ENCODE data around the gene NPTX1. TPM values are rescaled to one million over a fixed set of nuclear protein-coding genes. Genes with fewer than 3 reads are reported as not detected.

The NPTX1 gene
- total and polyA plus RNA-seq, 9 of the 15 experiments (the other 6 are each of a cell fraction or from before 2014, with no cell fraction given) = 0.04 TPM; not detected in 8

DNA sequence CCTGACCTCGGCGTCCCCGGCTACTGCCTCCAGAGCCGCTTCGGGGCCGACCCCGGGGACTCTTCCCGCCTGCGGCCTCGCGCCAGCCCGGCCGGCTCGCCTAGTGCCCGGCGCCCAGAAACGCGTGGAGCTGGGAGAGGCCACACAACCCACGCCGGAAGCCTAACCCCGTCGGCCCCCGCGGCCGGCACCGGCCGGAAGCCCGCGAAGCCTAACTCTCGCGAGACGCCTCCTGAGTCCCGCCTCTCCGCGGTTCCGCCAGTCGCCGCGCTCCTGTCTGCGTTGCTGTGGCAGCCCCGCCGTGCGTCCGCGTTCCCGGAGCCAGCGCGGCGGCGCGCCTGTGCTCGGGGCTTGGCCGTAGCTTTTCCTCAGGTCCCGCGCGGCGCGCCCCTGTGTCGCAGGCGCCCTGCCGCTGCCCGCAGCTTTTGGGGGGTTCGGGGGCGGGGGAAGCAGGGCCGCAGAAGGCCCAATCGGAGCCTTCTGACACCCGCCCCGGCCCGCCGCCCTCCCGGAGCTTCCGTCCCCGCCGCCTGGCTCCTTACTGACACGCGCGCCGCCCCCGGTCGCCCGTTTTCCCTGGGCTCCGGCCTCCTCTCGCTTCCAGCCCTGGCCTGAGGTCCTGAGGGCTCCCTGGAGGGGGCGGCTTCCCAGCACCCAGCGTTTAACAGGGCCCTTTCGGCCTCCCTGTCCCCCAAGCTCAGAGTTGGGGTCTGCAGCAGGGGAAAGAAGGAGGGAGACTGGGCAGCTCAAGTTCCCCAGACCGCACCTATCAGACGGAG is 21.7 kb downstream of the NPTX1 start (continued):
- TF ChIP-seq OTX1 (CRISPR knock-in tag; IDR thresholded peaks at IDR 0.05) (peak; percentile 12; the same call in 1 of the 2 replicates), TCF3 (CRISPR knock-in tag; IDR thresholded peaks at IDR 0.05) (no peak), FOXK2 (conservative IDR thresholded peaks at IDR 0.05 in 1 of 2, IDR thresholded peaks at IDR 0.05 in 1 of 2; ENCODE audit: low read depth in 2 of 2) (no peak), ADNP (tag; IDR thresholded peaks at IDR 0.05) (no peak), BMI1 (IDR thresholded peaks at IDR 0.05; ENCODE audit: low read length) (peak; percentile 44; the same call in 1 of the 2 replicates), RBM15 (IDR thresholded peaks at IDR 0.05; ENCODE audit: insufficient read depth, low read length) (no peak), ZNF445 (CRISPR knock-in tag; IDR thresholded peaks at IDR 0.05; ENCODE audit: low read depth) (no peak), ZC3H8 (IDR thresholded peaks at IDR 0.05) (no peak), PHB2 (IDR thresholded peaks at IDR 0.05; ENCODE audit: low read depth) (no peak), PML (IDR thresholded peaks at IDR 0.05; ENCODE audit: low read length) (peak; percentile 85), KLF6 (CRISPR knock-in tag; IDR thresholded peaks at IDR 0.05; ENCODE audit: borderline replicate concordance) (no peak), HMG20B (CRISPR knock-in tag; IDR thresholded peaks at IDR 0.05) (no peak), ARNT (IDR thresholded peaks at IDR 0.05) (no peak), NR2F6 (CRISPR knock-in tag; IDR thresholded peaks at IDR 0.05) (0 out of 2 replicates have a peak, but pooled peaks have one; percentile 64), ZNF239 (CRISPR knock-in tag; IDR thresholded peaks at IDR 0.05) (no peak)
- TF ChIP-seq, protein P1, sequence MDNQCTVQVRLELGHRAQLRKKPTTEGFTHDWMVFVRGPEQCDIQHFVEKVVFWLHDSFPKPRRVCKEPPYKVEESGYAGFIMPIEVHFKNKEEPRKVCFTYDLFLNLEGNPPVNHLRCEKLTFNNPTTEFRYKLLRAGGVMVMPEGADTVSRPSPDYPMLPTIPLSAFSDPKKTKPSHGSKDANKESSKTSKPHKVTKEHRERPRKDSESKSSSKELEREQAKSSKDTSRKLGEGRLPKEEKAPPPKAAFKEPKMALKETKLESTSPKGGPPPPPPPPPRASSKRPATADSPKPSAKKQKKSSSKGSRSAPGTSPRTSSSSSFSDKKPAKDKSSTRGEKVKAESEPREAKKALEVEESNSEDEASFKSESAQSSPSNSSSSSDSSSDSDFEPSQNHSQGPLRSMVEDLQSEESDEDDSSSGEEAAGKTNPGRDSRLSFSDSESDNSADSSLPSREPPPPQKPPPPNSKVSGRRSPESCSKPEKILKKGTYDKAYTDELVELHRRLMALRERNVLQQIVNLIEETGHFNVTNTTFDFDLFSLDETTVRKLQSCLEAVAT (IDR thresholded peaks at IDR 0.05) = peak in 1 of 2 experiments; percentile 55; a peak in 1 of 4 replicates
- TF ChIP-seq, protein P2, sequence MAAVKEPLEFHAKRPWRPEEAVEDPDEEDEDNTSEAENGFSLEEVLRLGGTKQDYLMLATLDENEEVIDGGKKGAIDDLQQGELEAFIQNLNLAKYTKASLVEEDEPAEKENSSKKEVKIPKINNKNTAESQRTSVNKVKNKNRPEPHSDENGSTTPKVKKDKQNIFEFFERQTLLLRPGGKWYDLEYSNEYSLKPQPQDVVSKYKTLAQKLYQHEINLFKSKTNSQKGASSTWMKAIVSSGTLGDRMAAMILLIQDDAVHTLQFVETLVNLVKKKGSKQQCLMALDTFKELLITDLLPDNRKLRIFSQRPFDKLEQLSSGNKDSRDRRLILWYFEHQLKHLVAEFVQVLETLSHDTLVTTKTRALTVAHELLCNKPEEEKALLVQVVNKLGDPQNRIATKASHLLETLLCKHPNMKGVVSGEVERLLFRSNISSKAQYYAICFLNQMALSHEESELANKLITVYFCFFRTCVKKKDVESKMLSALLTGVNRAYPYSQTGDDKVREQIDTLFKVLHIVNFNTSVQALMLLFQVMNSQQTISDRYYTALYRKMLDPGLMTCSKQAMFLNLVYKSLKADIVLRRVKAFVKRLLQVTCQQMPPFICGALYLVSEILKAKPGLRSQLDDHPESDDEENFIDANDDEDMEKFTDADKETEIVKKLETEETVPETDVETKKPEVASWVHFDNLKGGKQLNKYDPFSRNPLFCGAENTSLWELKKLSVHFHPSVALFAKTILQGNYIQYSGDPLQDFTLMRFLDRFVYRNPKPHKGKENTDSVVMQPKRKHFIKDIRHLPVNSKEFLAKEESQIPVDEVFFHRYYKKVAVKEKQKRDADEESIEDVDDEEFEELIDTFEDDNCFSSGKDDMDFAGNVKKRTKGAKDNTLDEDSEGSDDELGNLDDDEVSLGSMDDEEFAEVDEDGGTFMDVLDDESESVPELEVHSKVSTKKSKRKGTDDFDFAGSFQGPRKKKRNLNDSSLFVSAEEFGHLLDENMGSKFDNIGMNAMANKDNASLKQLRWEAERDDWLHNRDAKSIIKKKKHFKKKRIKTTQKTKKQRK (IDR thresholded peaks at IDR 0.05; ENCODE audit: borderline replicate concordance, low read depth, low read length) = no peak
- TF ChIP-seq, protein P3, sequence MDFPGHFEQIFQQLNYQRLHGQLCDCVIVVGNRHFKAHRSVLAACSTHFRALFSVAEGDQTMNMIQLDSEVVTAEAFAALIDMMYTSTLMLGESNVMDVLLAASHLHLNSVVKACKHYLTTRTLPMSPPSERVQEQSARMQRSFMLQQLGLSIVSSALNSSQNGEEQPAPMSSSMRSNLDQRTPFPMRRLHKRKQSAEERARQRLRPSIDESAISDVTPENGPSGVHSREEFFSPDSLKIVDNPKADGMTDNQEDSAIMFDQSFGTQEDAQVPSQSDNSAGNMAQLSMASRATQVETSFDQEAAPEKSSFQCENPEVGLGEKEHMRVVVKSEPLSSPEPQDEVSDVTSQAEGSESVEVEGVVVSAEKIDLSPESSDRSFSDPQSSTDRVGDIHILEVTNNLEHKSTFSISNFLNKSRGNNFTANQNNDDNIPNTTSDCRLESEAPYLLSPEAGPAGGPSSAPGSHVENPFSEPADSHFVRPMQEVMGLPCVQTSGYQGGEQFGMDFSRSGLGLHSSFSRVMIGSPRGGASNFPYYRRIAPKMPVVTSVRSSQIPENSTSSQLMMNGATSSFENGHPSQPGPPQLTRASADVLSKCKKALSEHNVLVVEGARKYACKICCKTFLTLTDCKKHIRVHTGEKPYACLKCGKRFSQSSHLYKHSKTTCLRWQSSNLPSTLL (IDR thresholded peaks at IDR 0.05) = no peak
- TF ChIP-seq, protein P4, sequence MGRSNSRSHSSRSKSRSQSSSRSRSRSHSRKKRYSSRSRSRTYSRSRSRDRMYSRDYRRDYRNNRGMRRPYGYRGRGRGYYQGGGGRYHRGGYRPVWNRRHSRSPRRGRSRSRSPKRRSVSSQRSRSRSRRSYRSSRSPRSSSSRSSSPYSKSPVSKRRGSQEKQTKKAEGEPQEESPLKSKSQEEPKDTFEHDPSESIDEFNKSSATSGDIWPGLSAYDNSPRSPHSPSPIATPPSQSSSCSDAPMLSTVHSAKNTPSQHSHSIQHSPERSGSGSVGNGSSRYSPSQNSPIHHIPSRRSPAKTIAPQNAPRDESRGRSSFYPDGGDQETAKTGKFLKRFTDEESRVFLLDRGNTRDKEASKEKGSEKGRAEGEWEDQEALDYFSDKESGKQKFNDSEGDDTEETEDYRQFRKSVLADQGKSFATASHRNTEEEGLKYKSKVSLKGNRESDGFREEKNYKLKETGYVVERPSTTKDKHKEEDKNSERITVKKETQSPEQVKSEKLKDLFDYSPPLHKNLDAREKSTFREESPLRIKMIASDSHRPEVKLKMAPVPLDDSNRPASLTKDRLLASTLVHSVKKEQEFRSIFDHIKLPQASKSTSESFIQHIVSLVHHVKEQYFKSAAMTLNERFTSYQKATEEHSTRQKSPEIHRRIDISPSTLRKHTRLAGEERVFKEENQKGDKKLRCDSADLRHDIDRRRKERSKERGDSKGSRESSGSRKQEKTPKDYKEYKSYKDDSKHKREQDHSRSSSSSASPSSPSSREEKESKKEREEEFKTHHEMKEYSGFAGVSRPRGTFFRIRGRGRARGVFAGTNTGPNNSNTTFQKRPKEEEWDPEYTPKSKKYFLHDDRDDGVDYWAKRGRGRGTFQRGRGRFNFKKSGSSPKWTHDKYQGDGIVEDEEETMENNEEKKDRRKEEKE (IDR thresholded peaks at IDR 0.05; ENCODE audit: borderline replicate concordance in 1 of 2, control insufficient read depth in 1 of 2, low read depth in 2 of 2, low read length in 1 of 2) = no peak
